Hindlimb muscle (tissue), 1 donor: Measurements from ENCODE around the gene NUDT6. TPM values are rescaled to one million over a fixed set of nuclear protein-coding genes. Genes with fewer than 3 reads are reported as not detected.
"Not testable (repeated sequence)": the region's sequence is repeated elsewhere in the genome, so short reads cannot be mapped to it uniquely, and the experiment has no call there.

Experiments
- DNase-seq: peaks from one replicate; pipeline ENCODE4 v3.0.0-alpha.2; 2013
- polyA plus RNA-seq: library from polyadenylated mRNA; unstranded; fragments of 120-200 nt; gene quantifications from one replicate; pipeline ENCODE4 v1.2.1, GENCODE V29; 2013; ENCODE audit not compliant: insufficient read length

The NUDT6 gene
- polyA plus RNA-seq, 1 donor = 7.2 TPM

- no peak for DNase-seq
Measured at GRCh38 chr4:122873821-122874593, 48.4 kb downstream of the NUDT6 start.

GRCh38 chr4:122873146-122873545, 49.3 kb downstream of the NUDT6 start:
- DNase-seq = no peak

- DNase-seq = not testable (repeated sequence)
Measured at GRCh38 chr4:122868235-122868634, 54.2 kb downstream of the NUDT6 start.

- no peak for DNase-seq
Measured at GRCh38 chr4:122865425-122865824, 57.0 kb downstream of the NUDT6 start.

- DNase-seq = no peak
Measured at GRCh38 chr4:122863639-122864038, 58.8 kb downstream of the NUDT6 start.

DNA sequence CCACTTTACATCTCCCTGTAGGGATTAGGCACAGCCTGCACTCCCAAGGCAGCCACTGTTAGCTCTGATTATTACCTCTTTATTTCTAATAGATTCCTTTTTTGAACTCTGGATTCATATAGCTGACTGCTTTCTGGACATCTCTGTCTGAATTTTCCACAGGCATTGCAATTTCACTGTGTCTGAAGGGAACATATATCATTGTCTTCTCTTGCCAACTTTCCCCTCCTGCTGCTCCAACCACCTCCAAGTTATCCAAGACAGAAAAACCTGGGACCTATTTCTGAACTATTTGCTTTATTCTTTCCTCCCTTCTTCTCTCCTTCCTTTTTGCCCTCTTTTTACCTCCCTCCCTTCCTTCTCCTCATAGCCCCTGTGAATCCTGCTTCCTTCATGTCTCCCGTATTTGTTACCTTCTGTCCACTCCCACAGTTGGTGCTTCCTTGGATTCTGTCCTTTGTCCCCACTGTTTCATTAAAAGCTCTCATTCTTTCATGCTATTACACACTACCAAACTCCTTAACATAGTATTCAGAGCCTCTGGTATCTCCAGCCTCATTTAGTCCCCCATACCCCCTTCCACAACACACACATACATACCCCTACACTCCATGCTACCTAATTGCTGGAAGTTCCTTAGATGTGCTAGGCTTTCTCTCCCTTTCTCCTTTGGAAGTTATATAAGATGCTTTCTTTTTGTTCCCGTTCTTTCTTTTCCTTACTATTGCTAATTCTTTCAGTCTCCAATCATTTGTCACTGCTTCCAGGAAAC, 61.0 kb downstream of the NUDT6 start:
- peak; percentile 76 for DNase-seq

- DNase-seq = no peak
Measured at GRCh38 chr4:122858705-122859104, 63.7 kb downstream of the NUDT6 start.

DNA sequence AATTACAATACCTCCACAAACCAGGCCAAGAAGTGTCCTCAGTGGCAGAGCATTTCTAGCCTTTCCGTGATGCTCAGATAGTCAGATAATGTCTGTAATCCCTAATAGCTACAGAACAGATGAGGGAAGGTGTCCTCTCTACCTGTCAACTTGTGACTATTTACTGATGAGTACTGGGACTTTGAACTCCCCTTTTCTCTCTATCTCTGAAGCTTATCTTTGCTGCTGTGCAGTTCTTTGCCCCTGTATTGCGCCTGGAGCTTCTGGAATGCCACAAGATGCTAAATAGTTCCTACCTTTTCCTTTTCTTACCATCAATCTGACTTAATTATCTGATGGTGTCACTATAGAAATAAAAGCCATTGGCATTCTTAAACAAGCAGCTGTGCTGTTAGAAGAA, 65.2 kb downstream of the NUDT6 start:
- no peak for DNase-seq

DNA sequence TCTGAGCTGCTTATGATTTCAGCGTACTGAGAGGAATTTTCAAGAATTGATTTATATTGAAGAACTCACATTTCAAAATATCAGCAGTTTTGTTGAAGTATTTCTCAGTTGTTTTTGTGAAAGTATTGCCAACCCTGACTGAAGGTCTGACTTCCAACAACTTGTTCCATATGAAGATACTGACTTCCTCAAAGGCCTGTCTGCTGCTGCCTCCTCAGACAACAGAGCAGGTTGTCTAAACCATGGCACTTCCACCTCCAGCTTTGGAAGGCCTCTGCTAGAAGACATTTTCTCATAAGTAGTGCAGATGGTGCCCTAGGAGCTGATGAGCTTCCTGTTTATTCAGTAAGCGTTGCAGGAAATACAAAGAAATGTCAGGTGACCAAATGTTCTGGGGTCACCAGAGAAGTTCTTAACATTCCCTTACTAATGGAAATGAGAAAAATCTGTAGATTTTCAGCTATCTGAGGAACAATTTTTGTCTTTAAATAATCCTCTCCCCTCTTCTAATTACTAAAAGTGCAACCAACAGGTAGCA, 67.0 kb downstream of the NUDT6 start:
- DNase-seq = peak; percentile 32

GRCh38 chr4:122854447-122855352, 67.7 kb downstream of the NUDT6 start:
- peak; percentile 93 for DNase-seq

DNA sequence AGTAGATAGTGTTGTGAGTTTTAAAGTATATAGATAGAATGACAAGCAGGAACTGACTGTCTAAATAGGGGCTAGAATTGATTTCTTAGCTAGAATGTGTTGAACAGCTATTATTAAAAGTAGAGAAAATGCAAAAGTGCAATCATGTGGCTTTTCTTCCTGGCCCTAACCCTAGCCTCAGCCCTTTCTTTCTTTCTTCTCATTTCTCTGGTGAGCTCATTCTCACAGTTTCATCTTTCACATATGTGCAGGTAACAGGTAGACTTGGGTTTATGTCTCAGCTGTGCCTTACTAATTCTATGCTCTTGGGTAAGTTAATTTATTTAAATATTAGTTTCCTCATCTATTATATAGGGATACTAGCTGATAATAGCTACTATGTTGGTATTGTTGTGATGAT, 70.8 kb downstream of the NUDT6 start:
- no peak for DNase-seq

GRCh38 chr4:122849789-122850188, 72.6 kb downstream of the NUDT6 start:
- not testable (repeated sequence) for DNase-seq

DNA sequence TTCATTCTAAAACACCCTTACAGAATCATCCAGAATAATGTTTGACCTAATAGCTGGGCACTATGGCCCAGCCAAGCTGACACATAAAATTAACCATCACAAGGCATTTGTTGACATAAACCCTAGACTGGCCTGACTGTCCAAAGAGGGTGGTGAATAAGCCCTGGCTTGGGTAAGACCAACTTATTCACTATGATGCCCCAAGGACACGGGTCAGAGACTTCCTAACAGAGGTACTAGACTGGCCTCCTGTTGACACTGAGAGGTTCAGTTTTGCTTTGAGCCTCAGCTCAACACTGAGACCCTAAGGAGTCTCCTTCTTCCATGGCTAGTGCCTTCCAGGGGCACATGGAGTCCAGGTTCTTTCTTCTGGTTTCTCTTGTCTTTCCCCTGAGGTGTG, 74.5 kb downstream of the NUDT6 start:
- DNase-seq = no peak

GRCh38 chr4:122845760-122846159, 76.6 kb downstream of the NUDT6 start:
- no peak for DNase-seq

DNA sequence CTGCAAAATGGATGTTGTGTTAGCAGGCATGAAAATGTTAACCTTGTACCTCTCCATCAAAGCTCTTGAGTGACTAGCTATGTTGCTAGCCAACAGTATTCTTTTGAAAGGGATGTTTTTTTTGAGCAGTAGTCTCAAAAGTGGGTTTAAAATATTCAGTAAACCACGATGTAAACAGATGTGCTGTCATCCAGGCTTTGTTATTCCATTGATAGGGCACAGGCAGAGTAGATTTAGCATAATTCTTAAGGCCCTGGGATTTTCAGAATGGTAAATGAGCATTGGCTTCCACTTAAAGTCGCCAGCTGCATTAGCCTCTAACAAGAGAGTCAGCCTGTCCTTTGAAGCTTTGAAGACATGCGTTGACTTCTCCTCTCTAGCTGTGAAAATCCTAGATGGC, 77.3 kb downstream of the NUDT6 start:
- no peak for DNase-seq

DNA sequence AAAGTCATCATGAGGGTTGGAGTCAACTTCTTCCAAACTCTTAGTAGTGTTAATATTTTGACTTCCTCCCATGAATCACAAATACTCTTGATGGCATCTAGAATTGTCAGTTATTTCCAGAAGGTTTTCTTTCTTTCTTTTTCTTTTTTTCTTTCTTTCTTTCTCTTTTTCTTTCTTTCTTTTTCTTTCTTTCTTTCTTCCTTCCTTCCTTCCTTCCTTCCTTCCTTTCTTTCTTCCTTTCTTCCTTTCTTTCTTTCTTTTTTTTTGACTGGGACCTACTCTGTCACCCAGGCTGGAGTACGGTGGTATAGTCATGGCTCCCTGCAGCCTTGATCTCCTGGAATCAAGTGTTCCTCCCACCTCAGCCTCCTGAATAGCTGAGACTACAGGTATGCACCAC, 78.0 kb downstream of the NUDT6 start:
- not testable (repeated sequence) for DNase-seq

GRCh38 chr4:122842984-122843531, 79.3 kb downstream of the NUDT6 start:
- DNase-seq = no peak

Other genes with a start within 250 kb of the NUDT6 start
- gene BBS12, start 189.9 kb downstream of the NUDT6 start, polyA plus RNA-seq = 3.2 TPM
- gene FGF2, start 95.8 kb downstream of the NUDT6 start, polyA plus RNA-seq = 5.9 TPM